KMS-11 (cell line): ENCODE data around the gene AVEN.

ENCODE experiments used
- H2AFZ ChIP-seq: fragments of 200-600 bp; sonication (generic); 2 replicates; pipeline ENCODE4 v1.6.1; 2016; ENCODE audit warnings: antibody characterized with exemption, mixed run types, low read depth
- H3K27ac ChIP-seq: fragments of 200-600 bp; sonication (generic); 2 replicates; pipeline ENCODE4 v1.6.1; 2016; ENCODE audit warnings: mild to moderate bottlenecking, mixed run types
- H3K27me3 ChIP-seq: fragments of 200-600 bp; sonication (generic); 2 replicates; pipeline ENCODE4 v1.6.1; 2017; ENCODE audit warnings: mild to moderate bottlenecking, low read depth, mixed run types, moderate library complexity; ENCODE audit not compliant: insufficient read depth
- H3K36me3 ChIP-seq: fragments of 200-600 bp; sonication (generic); 2 replicates; pipeline ENCODE4 v1.6.1; 2017; ENCODE audit warnings: mild to moderate bottlenecking, mixed run types; ENCODE audit not compliant: insufficient read depth
- H3K4me1 ChIP-seq: fragments of 200-600 bp; sonication (generic); 2 replicates; pipeline ENCODE4 v1.6.1; 2016; ENCODE audit warnings: mild to moderate bottlenecking, low read depth, mixed run types; ENCODE audit not compliant: poor library complexity, severe bottlenecking
- H3K4me2 ChIP-seq: fragments of 200-600 bp; sonication (generic); 2 replicates; pipeline ENCODE4 v1.7.0; 2016; ENCODE audit warnings: mild to moderate bottlenecking, mixed run types
- H3K4me3 ChIP-seq: fragments of 200-600 bp; sonication (generic); IDR thresholded peaks from 2 replicates; pipeline ENCODE4 v1.6.1; 2017; ENCODE audit warnings: low read depth, low read length, mixed read lengths; ENCODE audit not compliant: insufficient read depth
- H3K79me2 ChIP-seq: fragments of 200-600 bp; sonication (generic); 2 replicates; pipeline ENCODE4 v1.6.1; 2016; ENCODE audit warnings: low read depth, mixed run types; ENCODE audit not compliant: insufficient read depth
- H3K9ac ChIP-seq: fragments of 200-600 bp; sonication (generic); 2 replicates; pipeline ENCODE4 v1.6.1; 2016; ENCODE audit warnings: mild to moderate bottlenecking, mixed run types
- H4K20me1 ChIP-seq: fragments of 200-600 bp; sonication (generic); 2 replicates; pipeline ENCODE4 v1.6.1; 2016; ENCODE audit warnings: mild to moderate bottlenecking, mixed run types; ENCODE audit not compliant: insufficient read depth
- TF ChIP-seq, protein P1 (sequence below): fragments of 200-600 bp; sonication (generic); conservative IDR thresholded peaks from 2 replicates; pipeline ENCODE4 v1.6.1; 2017; ENCODE audit warnings: low read depth, mild to moderate bottlenecking, antibody characterized with exemption, low read length, moderate library complexity, mixed read lengths

The AVEN gene

DNA sequence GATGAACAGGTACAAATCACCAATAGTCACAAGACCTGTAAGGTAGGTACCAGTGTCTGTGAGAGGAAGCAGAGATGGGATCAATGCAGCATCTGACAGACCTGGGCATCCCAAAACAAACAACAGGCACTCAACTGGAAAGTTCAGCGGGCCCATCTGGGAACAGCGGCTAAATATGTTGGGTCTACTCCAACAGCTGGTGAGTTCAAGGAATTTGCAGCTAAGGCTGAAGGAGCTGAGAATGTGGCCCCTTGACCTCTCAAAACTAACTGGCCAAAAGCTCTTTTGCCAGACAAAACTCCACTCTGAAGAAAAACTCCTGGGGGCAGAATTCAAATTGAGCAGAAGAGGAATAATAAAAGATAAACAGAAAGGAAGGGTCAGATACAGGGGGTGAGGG, 24.4 kb downstream of the AVEN start:
- TF ChIP-seq, protein P1, sequence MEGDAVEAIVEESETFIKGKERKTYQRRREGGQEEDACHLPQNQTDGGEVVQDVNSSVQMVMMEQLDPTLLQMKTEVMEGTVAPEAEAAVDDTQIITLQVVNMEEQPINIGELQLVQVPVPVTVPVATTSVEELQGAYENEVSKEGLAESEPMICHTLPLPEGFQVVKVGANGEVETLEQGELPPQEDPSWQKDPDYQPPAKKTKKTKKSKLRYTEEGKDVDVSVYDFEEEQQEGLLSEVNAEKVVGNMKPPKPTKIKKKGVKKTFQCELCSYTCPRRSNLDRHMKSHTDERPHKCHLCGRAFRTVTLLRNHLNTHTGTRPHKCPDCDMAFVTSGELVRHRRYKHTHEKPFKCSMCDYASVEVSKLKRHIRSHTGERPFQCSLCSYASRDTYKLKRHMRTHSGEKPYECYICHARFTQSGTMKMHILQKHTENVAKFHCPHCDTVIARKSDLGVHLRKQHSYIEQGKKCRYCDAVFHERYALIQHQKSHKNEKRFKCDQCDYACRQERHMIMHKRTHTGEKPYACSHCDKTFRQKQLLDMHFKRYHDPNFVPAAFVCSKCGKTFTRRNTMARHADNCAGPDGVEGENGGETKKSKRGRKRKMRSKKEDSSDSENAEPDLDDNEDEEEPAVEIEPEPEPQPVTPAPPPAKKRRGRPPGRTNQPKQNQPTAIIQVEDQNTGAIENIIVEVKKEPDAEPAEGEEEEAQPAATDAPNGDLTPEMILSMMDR, result no peak
- H4K20me1 ChIP-seq, result no peaks in the 10 kb centered on the region
- H3K27ac ChIP-seq, result no peak overlapping the region
- H3K4me3 ChIP-seq, result no peak overlapping the region
- H3K27me3 ChIP-seq, result no peaks in the 10 kb centered on the region
- H3K79me2 ChIP-seq, result no peaks in the 10 kb centered on the region
- no peaks in the 10 kb centered on the region for H3K36me3 ChIP-seq
- H2AFZ ChIP-seq, result no peak overlapping the region
- no peaks in the 10 kb centered on the region for H3K4me1 ChIP-seq
- H3K9ac ChIP-seq, result no peak overlapping the region
- no peak overlapping the region for H3K4me2 ChIP-seq

DNA sequence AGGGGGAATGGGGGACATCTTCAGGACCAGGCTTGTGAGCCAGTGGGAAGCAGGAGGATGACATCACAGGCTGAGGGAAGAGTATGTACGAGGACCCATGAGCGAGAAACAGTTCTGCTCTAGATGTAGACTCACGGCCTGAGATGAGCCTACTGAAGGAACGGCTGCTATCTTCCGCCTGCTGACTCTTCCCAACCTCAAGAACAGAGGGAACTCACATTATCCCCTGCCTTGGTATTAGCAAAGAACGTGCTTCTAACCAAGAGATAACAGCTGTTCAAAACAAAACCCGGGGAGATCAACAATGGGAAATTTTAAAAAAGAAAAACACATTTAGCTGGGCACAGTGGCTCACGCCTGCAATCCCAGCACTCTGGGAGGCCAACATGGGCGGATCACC, 25.3 kb downstream of the AVEN start:
- Histone ChIP-seq H3K4me2 (no peak overlapping the region), H3K27ac (no peak overlapping the region), H4K20me1 (no peaks in the 10 kb centered on the region), H3K27me3 (no peaks in the 10 kb centered on the region), H3K79me2 (no peaks in the 10 kb centered on the region), H3K36me3 (no peaks in the 10 kb centered on the region), H3K4me3 (no peak overlapping the region), H3K4me1 (no peaks in the 10 kb centered on the region), H2AFZ (no peak overlapping the region), H3K9ac (no peak overlapping the region)
- TF ChIP-seq, protein P1, result no peak

DNA sequence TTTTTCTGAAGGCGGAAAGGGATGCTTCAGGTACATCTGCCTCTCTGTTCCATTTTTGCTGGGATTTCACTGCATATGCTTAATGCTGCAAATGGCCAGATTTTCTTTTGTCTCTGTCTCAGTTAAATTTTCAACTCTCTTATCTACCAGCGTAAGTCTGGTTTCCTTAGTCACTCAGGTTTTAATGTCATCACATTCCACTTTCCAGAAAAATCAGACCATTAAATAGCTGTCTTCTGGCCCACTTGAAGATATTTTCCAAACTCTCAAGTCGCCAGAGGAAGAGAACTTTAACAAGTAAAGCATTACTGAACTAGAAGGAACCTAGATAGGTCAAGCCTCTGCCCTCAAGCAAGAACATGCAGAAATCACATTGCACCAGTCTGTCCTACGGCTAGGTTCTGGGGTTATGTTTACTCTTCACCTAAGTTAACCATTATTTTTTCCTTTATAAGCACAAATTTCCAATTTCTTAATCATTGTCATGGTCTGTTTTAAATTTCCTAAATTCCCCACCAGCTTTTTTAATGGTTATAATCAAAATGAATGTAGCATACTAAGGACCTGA, 26.5 kb downstream of the AVEN start:
- H3K27ac ChIP-seq, result no peak overlapping the region
- TF ChIP-seq, protein P1, result no peak
- H3K79me2 ChIP-seq, result no peaks in the 10 kb centered on the region
- H3K36me3 ChIP-seq, result no peaks in the 10 kb centered on the region
- H3K4me3 ChIP-seq, result no peak overlapping the region
- no peak overlapping the region for H2AFZ ChIP-seq
- no peak overlapping the region for H3K4me2 ChIP-seq
- H3K9ac ChIP-seq, result no peak overlapping the region
- no peaks in the 10 kb centered on the region for H3K4me1 ChIP-seq
- no peaks in the 10 kb centered on the region for H3K27me3 ChIP-seq
- no peaks in the 10 kb centered on the region for H4K20me1 ChIP-seq

DNA sequence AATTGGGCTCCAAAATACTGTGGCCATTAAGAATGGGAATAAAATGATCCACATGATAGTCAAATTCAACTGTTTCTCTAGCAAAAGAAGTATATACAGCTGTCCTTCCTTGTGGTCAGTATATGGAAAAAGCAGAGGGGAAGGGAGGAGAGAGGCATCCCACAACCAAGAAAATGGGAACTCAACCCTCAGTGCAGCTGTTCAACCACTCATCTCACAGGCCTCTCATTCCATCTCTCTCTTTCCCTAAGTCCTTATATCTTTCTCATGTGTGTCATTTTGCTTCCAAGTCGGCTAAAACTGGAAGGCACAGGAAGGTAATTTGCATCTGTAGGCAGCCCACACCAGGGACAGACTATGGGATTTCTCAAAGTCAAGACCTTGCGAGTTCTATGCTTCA, 27.5 kb downstream of the AVEN start:
- Histone ChIP-seq H3K79me2 (no peaks in the 10 kb centered on the region), H3K4me2 (no peak overlapping the region), H2AFZ (no peak overlapping the region), H3K36me3 (no peaks in the 10 kb centered on the region), H3K27me3 (no peaks in the 10 kb centered on the region), H3K9ac (no peak overlapping the region), H4K20me1 (no peaks in the 10 kb centered on the region), H3K27ac (no peak overlapping the region), H3K4me3 (no peak overlapping the region), H3K4me1 (no peaks in the 10 kb centered on the region)
- TF ChIP-seq, protein P1, result no peak
